Activated CD8-positive, alpha-beta memory T cell treated with anti-CD3 and anti-CD28 coated beads, Interleukin-2, amount 50 U/mL, for 48 hours (primary cell): ENCODE measurements around the gene MACF1.
"Not testable (repeated sequence)": the region's sequence is repeated elsewhere in the genome, so short reads cannot be mapped to it uniquely, and the experiment has no call there.

Experiments used
- DNase-seq: peaks from one replicate; pipeline ENCODE4 v3.0.0-alpha.2; 2020

MACF1 gene, protein sequence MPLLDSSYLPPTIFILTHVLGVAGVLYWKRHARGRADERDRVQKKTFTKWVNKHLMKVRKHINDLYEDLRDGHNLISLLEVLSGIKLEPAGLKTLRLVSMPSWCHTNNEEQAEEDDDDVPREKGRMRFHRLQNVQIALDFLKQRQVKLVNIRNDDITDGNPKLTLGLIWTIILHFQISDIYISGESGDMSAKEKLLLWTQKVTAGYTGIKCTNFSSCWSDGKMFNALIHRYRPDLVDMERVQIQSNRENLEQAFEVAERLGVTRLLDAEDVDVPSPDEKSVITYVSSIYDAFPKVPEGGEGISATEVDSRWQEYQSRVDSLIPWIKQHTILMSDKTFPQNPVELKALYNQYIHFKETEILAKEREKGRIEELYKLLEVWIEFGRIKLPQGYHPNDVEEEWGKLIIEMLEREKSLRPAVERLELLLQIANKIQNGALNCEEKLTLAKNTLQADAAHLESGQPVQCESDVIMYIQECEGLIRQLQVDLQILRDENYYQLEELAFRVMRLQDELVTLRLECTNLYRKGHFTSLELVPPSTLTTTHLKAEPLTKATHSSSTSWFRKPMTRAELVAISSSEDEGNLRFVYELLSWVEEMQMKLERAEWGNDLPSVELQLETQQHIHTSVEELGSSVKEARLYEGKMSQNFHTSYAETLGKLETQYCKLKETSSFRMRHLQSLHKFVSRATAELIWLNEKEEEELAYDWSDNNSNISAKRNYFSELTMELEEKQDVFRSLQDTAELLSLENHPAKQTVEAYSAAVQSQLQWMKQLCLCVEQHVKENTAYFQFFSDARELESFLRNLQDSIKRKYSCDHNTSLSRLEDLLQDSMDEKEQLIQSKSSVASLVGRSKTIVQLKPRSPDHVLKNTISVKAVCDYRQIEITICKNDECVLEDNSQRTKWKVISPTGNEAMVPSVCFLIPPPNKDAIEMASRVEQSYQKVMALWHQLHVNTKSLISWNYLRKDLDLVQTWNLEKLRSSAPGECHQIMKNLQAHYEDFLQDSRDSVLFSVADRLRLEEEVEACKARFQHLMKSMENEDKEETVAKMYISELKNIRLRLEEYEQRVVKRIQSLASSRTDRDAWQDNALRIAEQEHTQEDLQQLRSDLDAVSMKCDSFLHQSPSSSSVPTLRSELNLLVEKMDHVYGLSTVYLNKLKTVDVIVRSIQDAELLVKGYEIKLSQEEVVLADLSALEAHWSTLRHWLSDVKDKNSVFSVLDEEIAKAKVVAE (N-terminal part only)

DNA sequence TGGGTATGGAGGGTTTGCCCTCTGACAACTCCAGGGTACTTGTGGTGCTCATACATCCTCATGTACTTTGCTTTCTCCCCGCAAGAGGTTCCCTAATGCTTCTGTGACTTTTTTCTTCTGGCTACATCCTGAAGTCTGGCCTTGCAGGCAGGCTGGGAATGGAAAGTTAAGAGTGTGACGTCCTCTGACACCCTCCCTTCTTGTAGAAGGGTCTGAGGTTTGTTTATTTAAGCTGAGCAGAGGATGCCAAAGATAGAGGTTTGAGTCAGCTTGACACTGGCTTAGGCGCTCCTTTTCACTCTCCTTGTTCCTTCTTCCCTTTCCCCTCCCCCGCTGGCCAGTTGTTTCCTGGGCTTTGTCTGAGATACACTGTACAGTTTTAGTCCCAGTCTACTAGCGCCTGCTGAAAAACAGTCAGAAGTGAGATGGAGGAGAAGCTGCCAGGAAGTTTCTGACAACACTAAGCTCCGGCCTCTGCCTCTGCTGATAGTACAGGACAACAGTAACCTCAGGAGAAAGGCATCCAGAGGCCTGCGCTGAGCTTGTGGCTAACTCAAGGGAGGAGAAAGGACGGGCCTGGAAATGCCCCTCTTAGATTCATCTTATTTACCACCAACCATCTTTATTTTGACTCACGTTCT, at the start of gene MACF1:
Gene MACF1 (plus strand): TSS at position 255 of the 641 bp plus-strand sequence. CDS start 328 bp downstream, at position 583.
- DNase-seq = peak; percentile 64

DNA sequence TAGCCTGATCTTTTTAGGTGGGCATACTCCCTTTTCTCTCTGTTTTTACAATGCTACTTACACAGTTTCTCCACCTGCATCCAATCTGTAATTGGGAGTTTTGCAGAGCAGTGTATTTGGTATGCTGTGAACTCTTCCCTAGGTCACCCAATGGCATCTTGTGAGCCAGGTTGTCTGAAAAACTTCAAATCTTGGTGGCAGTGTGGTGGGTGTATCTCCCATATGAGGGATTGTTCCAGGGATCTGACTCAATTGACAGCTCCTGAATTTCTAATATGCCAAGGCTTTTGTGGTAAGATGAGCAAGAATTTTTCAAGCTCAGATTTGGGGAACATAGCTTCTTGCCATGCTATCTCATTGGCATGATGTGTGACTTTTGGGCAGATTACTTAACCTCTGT, 47.2 kb upstream of the MACF1 start:
- DNase-seq = no peak

DNA sequence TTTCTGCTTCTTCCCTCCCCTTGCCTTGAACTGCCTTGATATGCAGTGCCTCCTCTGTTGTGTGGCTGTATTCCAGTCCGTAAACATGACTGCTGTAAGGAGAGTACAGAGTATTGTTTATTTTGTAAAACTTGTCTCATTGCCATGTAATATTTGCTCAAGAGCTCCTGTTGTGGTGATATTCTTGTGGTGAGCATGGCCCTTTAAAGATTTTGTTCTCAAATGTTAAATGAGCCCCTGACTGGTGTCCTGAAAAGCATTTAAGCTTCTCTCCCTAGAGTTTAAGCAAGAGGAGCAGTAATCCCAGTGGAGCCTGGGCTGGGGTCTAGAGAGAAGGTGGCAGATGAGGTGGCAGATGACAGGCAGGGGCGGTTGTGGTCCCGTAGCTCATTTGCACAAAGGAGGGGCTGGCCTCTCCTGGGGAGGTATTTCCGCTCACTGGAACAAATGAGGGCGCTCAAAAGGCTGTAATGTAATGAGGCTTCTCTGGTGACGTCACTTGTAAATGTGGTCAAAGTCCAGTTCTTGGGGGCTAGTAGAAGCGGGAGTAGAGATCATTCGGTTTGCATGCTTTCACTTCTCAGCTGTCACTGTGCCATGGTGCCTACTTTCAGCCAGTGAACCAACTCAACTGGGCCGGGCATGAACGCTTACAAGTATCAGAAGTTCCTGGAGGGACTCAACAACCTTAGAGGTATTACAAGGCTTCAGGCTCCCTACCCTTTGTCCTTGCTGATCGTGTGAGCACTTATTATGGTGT, 46.0 kb upstream of the MACF1 start:
- DNase-seq = no peak

DNA sequence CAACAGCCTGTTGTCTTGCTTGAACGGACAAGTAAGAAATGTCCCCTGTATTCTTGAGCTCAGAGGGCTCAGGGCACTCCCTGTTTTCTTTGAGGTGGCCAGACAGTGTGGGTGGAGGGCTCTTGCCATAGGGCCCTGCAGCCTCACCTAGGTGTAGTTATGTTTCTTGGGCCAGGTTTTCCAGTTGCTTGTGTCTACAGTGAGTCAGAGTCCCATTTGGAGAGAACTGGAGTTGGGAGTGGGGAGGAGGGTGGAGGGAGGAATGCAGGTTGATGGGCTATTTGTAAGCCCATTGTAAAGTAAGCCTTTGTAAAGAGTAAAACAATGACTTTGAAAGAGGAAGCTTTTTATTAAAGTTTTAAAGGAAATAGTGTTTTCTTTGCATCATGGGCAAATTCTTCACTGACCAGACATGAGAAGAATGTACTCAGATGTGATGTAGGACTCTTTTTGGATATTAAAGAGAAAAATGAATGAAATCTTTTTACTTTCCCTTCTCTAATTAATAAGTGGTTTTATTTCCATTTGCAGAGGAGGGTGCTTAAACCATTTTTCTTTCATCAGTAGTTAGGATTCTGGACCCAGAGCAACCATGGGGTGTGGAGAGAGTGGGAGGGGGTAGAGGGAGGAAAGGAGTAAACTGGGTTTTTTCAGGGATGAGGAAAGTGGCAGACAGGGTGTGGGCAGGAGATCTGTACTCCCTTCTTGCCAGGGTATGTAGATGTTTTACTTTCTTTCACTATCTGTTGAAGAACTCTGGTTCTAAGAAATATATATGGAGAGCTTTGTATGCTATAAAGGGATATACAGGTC, 45.1 kb upstream of the MACF1 start:
- no peak for DNase-seq

DNA sequence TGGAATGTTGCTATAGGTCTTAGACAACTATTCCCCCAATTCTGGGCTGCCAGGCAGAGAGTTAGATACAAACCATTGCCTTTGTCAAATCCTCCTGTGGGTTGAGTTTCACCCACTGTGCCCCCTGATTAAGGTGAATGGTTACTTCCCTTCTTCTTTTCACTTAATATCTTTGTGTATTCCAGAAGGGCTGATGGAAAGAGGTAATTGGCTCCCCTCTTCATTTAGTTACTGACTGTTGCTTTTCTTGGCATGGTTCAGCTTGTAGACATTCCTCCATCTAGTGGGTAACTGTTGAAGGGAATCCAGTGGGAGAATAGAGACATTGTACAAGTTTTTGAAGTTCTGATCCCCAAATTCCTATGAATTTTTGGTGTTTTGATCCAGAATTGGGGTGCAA, 43.8 kb upstream of the MACF1 start:
- DNase-seq = no peak

DNA sequence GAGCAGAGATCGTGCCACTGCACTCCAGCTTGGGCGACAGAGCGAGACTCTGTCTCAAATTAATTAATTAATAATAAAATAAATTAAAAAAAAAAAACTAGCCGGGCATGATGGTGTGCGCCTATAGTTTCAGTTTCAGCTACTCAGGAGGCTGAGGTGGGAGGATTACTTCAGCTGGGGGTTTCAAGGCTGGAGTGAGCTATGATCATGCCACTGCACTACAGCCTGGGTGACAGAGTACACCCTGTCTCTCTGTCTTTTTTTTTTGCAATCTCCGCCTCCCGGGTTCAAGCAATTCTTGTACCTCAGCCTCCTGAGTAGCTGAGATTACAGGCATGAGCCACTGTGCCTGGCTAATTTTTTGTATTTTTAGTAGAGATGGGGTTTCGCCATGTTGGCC, 42.7 kb upstream of the MACF1 start:
- DNase-seq = not testable (repeated sequence)

DNA sequence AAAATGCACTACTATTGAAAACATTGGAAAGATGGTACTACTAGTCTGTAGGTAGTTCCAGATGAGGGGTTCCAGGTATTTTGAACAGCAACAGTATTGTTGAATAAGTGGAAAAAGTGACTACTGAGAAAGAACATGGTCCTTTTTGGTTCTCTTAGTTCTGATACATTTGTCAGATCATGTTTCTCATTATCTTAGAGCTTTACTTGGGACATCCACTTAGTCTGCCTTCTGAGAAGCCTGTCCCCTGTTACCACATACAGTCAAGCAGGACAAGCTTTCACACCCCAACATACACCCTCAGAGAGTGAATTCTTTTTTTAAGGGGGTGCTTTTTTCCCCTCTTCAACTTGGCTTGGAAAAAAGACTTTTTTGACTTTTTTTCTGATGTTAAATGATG, 41.0 kb upstream of the MACF1 start:
- DNase-seq = no peak

DNA sequence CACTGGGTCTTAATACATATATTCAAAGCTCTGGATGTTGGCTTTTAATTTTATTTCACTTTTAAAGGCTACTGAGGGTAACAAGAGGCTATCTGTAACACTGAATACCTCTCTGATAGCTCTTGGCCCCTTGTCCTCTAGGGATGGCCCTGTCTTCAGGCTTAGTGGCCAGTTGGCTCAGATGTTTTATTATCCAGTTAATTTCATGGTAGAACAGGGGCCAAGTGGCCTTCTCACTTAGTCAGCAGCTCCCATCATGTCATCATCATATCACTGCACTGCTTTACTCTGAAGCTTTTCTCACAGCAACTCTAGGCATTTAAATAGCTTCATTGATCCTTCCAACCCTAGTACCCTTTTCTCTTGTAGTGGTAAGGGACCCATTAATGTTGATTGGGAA, 40.2 kb upstream of the MACF1 start:
- DNase-seq = no peak

DNA sequence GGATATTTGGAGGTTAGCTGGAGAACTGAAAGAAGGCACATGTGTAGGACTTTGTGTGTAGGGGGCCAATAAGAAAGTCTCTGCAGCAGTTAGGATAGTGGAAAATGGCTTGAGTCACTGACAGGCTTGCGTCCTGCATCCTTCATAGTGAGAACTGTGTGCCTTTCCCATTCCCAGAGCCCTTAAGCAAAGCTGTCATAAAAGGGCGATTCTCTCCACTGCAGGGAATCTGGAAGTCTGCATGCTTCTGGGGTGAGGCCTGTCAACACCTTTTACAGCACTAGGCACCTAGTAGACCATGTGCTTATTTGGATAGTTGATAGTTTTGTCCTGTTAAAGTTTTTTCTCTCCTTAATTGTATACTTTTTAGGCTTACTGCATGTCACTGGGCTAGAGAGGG, 39.4 kb upstream of the MACF1 start:
- no peak for DNase-seq

DNA sequence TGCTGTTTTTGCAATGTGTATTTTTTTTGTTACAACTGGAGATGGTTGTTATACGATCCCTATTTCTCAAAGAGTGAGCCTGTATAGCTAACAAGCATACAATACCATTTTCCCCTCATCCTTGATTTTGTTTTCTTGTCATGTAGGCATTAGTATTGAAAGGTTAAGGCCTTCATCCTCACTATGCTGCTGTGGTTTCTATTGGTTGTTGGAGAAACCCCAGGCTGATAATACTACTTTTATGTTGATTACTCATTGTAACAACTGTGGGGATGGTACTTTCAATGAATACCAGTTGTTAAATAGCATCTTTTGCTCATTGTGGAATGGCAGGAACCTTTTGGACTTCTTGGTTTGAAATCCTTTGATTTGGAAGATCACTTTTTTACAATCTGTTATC, 39.0 kb upstream of the MACF1 start:
- no peak for DNase-seq

DNA sequence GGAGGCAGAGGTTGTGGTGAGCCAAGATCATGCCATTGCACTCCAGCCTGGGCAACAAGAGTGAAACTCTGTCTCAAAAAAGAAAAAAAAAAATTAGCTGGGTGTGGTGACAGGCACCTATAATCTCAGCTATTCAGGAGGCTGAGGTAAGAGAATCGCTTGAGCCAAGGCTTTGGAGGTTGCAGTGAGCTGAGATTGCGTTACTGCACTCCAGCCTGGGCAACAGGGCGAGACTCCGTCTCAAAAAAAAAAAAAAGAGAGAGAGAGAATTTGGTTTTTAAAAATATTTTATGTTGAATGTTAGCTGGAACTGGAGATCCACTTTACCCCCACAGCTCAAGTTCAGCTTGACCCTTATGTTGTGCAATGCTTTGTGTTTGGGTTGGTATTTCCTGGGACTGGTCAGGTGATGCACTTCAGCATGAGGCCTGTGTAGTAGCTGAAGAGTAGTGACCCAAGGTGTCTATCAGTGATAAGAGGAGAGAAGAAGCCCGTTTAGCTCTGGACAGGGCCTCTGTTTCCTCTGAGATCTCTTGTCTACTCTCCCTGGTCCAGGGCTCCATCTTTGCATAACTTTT, 36.8 kb upstream of the MACF1 start:
- no peak for DNase-seq

DNA sequence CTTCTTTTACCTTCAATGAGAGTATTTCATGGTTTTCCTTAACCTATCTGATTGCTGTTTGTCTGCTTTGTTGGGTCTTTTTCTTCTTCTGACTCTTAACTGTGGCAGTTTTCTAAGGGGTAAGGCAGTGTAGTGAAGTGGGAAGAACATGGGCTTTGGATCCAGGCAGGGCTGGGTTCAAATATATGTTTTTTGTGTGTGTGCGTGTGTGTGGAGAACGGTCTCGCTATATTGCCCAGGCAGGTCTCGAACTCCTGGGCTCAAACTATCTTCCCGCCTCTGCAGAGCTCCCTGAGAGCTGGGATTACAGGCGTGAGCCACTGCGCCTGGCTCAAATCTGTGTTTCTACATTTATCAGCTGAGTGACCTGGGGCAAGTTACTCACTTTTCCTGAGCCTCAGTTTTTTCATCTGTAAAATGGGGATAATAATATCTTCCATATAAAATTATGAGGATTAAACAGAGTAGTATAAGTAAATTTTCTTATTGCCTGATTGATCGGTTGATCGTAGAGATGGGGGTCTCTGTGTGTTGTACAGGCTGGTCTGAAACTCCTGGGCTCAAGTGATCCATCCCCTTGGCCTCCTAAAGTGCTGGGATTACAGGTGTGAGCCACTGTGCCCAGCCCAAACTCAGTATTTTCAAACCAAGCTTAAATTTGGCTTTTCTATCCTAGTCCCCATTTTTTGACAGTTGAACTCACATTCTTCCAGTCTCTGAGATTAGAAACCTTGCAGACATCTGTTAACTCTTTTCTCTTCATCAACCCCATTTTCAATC, 36.0 kb upstream of the MACF1 start:
- DNase-seq = no peak

DNA sequence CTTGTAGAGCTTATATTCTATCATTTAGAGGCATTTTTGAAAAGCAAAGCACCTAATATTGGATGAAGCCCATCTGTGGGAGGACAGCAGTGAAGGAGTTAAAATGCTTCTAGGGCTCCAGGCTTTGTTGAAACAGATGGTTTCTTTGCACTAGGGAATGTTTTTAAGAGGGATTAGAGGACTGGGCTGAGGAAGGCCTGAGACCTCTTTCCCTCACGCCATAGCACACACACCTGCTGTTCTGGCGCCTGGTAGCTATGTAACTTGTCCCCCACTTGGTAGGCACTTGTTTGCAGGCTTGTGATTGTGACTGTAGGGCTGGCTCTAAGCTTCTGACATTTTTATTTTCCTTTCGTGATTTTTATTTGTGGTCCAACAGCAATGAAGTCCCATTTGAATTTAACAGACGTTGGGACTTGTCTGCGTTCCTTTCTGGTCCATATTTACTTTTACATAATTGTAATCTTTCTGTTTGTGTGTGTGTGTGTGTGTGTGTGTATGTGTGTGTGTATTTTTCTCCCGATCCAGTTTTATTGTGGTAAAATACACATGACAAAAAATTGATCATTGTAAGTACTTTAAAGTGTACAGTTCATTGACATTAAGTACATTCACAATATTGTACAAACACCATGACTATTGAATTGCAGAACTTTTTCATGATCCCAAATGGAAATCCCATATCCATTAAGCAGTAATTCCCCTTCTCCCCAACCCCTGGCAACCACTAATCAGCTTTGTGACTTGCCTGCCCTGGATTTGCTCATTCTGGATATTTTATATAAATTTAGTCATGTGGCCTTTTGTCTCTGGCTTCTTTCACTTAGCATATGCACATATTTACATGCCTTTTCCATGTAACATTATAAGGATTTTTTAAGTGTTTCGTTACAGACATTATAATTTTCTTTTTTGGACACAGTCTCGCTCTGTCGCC, 33.5 kb upstream of the MACF1 start:
- no peak for DNase-seq

DNA sequence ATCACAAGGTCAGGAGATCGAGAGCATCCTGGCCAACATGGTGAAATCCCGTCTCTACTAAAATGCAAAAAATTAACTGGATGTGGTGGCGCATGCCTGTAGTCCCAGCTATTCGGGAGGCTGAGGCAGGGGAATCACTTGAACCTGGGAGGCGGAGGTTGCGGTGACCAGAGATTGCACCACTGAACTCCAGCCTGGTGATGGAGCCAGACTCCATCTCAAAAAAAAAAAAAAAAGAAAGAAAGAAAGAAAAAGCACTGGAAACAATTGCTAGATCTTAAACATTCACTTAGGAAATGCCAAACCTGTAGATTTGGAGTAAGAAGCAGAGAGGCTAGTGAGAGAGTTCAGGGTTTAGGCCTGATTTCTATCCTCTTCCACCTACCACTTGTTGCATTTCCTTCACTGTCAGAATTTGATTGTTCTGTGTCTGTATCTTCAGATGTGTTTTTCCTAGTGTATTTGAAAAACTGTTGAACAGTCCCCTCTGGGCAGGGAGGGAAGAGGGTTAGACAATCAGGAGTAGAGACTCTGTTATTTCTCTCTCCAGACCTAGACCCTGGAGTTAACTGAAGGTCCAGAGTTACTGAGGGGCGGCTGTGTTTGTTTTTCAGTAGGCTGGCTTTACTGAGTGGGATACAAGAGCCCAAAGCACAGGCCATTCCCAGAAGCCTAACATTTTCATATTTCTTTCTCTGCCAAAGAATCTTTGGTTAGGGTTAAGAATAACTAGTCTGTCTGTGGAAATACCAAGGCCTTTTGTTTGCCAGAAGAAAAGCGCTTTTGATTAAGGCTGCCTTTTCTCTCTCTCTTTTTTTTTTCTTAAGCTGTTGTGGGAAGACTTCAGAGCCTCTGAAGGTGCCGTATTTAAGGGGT, 31.1 kb upstream of the MACF1 start:
- DNase-seq = no peak

DNA sequence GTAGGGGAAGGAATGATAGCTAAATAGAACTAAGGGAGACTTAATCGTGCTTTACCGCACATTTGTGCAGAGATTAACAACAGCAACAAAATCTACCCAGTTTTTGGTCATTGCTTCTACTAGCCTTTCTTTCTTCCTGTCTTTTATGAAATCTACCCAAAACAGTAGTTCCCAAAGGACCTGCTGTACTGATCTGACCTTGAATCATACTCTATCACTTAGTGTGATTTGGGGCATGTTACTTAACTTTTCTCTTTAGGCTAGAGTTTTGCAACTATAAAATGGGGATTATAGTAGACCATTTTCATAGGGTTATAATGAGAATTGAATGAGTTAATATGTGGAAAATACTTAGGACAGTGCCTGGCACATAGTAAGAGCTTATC, 30.5 kb upstream of the MACF1 start:
- no peak for DNase-seq

DNA sequence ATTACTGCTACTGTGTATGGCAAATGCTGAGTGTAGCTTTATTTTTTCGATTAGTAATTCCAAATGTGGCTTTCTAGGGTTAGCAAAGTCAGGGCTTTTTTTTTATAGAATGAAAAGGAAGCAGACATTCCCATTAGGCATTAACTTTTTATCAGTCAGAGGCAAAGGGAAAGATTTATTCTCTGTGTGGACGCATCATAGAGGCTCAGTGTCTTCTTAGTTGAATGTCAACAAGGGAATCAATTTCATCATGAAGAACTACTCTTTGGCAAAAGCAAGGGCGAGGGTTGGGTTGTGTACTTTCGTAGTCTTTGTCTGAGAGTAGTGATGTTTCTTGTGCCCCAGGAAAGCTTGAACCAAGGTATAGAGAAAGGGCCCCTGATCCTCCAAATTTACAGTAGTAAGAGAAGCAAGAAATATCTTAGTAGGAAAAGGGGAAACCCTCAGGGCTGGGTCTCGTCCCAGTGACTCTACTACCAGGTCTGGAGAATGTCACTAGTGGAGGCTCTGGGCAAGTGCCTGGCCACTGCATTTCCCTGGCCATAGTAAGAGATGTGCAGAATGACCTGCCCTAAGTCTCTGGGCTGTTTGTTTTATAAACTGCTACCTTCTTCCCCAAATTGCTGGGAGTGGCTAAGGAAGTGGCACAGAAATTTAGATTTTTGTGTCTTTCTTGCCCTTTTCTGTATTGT, 30.0 kb upstream of the MACF1 start:
- DNase-seq = no peak

DNA sequence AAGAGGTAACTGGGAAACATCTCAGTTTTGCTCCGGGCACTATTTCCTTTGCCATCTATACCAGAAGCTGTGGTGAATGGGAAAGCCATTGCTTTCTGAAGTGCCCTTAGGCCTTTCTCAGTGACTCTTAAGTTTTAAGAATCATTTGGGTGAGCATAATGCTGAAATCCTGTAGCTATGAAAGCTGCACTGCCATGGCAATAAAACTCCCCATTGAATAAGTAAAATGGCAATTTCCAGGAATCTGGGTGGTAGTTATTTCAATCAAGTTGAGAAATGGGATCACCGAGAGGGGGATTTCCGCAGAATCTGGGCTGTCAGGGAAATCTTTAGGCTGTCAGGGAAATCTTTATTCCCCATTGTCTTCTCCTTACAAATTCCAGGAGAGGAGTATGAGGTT, 26.8 kb upstream of the MACF1 start:
- DNase-seq = no peak
